ENCODE measurements around the gene BOK.

Gene BOK

DNA sequence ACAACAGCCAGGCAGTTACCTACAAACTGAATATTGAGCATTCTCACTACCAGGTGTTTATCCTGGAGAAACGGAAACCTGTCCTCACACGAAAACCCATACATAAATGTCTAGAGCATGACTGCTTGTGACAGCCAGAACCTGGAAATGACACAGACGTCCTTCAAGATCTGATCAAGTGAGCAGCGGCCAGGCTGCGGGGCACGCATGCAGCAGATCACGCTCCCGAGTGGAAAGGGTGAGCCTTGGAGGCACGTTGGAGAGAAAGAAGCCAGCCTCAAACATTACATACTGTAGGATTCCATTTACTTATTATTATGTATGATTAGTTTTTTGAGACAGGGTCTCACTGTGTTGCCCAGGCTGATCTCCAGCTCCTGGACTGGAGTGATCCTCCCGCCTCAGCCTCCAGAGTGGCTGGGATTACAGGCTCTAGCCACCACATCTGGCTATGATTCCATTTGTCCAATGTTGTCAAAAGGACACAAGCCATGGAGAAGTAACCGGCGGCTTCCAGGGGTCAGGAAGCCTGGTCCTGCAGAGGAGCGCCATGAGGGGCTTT is 27.3 kb upstream of the BOK start:
- H3K4me3 ChIP-seq (ENCODE audit: low read length): no peak overlapping the region
- H3K4me1 ChIP-seq (ENCODE audit: control insufficient read depth, insufficient read depth, low read length): no peaks in the 10 kb centered on the region
- H3K27ac ChIP-seq (ENCODE audit: low read depth, low read length): no peak overlapping the region
- no peaks in the 10 kb centered on the region for H3K27me3 ChIP-seq (ENCODE audit: control insufficient read depth, insufficient read depth, low read length)
- no peaks in the 10 kb centered on the region for H3K36me3 ChIP-seq (ENCODE audit: control insufficient read depth, insufficient read depth, low read length)
- no peak overlapping the region for H3K9ac ChIP-seq (ENCODE audit: low read length)

DNA sequence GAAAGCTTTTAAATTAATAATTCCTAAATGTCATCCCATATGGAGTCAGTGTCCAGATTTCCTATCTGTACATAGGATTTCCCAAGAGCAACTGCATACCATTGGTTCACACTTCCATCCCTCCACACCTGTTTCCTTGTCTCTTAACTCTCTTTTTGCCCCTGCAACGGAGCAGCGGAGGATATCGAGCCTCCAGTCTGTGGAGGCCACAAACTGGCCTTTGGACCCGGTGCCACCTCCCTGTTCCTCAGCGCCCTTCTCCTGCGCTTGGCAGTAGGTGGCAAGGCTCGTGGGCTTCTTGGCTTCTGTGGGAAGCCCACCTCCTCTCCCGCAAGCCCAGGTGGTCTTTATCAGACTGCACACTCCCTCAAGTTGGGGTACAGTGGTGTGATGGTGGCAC is 26.4 kb upstream of the BOK start:
- H3K4me1 ChIP-seq (ENCODE audit: control insufficient read depth, insufficient read depth, low read length): no peaks in the 10 kb centered on the region
- H3K4me3 ChIP-seq (ENCODE audit: low read length): no peak overlapping the region
- H3K9ac ChIP-seq (ENCODE audit: low read length): no peak overlapping the region
- no peaks in the 10 kb centered on the region for H3K27me3 ChIP-seq (ENCODE audit: control insufficient read depth, insufficient read depth, low read length)
- H3K27ac ChIP-seq (ENCODE audit: low read depth, low read length): no peak overlapping the region
- no peaks in the 10 kb centered on the region for H3K36me3 ChIP-seq (ENCODE audit: control insufficient read depth, insufficient read depth, low read length)

DNA sequence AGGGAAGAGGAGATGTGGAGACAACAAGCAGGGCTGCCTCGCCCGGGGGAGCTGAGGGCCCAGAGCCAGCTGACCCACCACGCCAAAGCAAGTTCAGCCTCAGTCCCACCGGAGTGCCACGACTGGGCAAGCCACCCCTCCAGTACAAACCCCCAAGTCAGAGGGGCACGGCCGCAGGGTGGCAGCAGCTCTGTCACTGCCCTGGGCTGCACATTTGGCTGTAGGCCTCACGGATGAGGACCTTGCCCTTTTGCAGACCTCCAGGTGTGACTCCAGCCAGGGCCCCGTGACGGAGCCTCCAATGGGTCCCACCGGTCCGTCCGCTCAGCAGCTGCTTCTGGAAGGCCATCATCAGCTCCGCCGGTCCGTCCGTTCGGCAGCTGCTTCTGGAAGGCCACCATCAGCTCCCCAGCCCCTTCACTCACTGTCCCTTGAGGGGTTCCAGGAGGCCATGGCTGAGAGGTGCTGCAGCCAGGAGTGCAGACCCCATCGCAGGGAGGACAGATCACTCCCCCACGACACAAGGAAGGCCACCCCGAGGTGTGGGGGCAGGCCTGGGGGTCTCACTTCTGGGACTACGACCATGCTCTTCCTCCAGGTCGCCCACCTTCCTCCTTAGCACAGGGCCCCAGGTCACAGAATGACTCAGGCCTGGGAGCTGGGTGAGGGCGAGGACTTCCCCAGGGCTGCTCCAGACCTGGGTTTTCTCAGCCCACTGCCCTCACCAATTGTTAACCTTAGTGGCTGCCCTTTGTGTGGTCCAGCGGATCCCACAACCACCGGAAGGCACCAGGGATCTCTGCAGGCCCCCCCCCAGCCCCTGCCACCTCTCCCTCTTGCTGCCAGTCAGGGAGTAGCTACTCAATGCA is 25.6 kb upstream of the BOK start:
- Histone ChIP-seq H3K4me3 (ENCODE audit: low read length) (no peak overlapping the region), H3K27ac (ENCODE audit: low read depth, low read length) (no peak overlapping the region), H3K9ac (ENCODE audit: low read length) (no peak overlapping the region), H3K4me1 (ENCODE audit: control insufficient read depth, insufficient read depth, low read length) (no peaks in the 10 kb centered on the region), H3K27me3 (ENCODE audit: control insufficient read depth, insufficient read depth, low read length) (no peaks in the 10 kb centered on the region), H3K36me3 (ENCODE audit: control insufficient read depth, insufficient read depth, low read length) (no peaks in the 10 kb centered on the region)

DNA sequence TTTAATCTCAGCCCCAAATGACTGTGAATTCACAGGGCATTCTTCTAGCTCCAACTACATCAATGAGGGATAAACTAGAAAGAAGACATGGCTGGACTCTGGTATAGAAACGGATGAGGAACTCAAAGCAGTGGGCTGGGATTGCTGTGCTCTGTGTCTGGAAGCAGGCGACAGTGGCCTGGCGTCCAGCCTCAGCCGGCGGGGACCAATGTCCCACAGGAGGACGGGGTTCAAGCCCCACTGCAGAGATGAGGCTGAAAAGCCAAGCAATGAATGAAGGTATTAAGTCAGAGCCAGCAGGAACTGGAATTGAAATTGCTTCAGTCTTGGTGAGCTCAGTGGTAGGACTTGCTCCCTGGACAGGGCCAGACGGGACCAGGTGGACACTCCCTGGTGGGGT is 24.3 kb upstream of the BOK start:
- no peaks in the 10 kb centered on the region for H3K27me3 ChIP-seq (ENCODE audit: control insufficient read depth, insufficient read depth, low read length)
- H3K36me3 ChIP-seq (ENCODE audit: control insufficient read depth, insufficient read depth, low read length): no peaks in the 10 kb centered on the region
- H3K4me3 ChIP-seq (ENCODE audit: low read length): no peak overlapping the region
- H3K9ac ChIP-seq (ENCODE audit: low read length): no peak overlapping the region
- H3K4me1 ChIP-seq (ENCODE audit: control insufficient read depth, insufficient read depth, low read length): no peaks in the 10 kb centered on the region
- H3K27ac ChIP-seq (ENCODE audit: low read depth, low read length): no peak overlapping the region

DNA sequence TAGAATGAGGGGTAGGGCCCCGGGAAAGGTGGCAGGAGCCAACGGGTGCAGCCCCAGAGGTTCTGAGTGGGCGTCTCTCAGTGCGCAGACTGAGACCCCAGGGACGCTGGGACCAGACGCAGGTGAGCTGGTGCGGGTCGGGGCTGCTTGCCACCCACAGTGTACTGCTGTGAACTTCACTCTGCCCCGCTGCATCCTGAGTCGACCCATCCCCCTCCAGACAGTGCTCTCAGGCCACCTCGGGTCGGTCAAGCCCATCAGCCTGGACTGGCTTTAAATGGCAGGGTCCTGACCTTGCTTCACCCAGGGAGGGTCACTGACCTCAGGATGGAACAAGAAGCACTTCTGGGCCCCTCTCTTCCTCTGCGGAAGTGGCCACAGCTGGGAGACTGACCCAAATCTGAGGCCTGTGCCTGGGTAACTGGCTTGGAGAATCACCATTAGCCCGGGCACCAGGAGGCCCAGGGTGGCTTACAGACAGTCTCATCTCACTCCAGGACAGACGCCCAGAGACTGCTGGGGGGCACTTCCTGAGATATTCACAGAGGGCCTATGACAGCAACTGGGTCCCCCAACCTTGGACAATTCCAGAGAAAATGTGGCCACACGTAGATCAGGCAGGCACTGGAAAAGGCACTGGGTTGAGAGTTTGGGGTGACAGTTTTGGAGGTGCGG is 23.7 kb upstream of the BOK start:
- H3K36me3 ChIP-seq (ENCODE audit: control insufficient read depth, insufficient read depth, low read length): no peaks in the 10 kb centered on the region
- H3K4me3 ChIP-seq (ENCODE audit: low read length): no peak overlapping the region
- H3K27me3 ChIP-seq (ENCODE audit: control insufficient read depth, insufficient read depth, low read length): peaks cover 4% of the 10 kb centered on the region
- H3K9ac ChIP-seq (ENCODE audit: low read length): no peak overlapping the region
- no peaks in the 10 kb centered on the region for H3K4me1 ChIP-seq (ENCODE audit: control insufficient read depth, insufficient read depth, low read length)
- no peak overlapping the region for H3K27ac ChIP-seq (ENCODE audit: low read depth, low read length)

DNA sequence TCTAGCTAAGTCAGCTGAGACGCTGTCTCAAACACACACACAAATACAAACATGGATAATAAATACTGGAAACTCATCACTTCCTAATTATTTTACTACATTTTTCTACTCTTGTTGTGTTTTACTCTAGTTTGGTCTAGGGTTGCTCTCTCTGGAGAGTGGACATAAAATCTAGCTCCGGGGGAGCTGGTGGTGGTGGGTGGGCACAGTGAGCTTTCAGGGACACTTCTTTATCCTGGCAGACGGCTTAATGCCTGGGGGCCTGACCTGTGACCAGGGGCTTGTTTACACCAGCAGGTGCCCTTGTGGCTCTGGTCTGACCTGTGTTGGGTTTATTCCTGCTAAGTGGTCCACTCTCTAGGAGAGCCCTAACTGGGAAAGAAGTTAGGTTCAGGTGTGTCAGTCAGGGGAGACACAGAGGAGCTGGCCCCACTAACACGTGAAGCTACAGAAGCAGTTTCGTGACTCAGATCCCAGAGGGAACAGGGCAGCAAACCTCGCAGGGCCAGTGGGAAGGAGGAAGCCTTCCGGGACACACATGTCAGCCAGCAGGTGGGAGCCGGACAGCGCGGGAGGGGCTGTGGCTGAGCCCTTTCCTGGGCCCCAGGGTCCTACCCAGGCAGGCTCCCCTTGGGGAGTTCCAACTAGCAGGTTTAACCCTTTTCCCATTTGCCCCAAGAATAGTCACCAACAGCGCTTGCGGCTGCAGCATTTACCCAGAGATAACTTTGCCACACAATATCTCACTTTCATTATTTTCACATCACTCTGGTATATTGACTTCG is 22.5 kb upstream of the BOK start:
- Histone ChIP-seq H3K9ac (ENCODE audit: low read length) (no peak overlapping the region), H3K4me3 (ENCODE audit: low read length) (no peak overlapping the region), H3K36me3 (ENCODE audit: control insufficient read depth, insufficient read depth, low read length) (no peaks in the 10 kb centered on the region)

DNA sequence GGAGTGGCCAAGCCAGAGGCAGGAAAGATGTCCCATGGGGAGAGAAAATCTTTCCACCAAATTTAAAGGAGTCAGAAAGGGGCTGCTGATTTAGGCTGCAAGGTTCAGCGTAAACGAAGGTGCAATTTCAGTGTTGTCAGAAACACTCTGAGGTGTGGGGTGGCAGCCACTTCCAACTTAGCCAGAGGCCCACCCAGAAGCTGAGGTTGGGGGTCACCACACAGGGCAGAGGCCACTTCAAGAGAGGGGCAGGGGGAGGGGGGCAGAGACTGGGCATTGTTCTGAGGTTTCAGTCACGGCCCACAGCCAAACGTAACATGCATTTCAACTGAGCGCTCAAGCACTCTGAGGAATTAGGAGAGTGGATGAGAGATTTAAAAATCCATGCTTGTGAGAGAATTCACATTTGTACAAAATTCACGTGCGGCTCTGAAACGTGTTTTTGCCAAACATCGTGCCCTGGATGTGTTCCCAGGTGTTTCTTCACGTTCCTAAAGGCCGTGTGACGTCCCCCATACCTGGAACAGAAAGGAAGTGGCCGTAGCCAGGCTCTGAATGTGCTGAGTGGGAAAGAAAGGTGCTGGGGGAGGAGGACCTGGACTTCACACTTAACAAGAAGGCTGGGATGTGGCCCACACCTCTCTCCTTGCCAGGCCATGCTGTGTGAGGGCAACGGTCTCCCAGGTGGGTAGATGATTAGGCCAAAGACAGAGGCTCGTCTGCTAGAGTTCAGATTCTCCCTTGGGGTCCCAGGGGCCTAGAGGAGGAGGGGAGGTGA is 19.5 kb upstream of the BOK start:
- no peak overlapping the region for H3K9ac ChIP-seq (ENCODE audit: low read length)
- no peaks in the 10 kb centered on the region for H3K36me3 ChIP-seq (ENCODE audit: control insufficient read depth, insufficient read depth, low read length)
- no peaks in the 10 kb centered on the region for H3K4me1 ChIP-seq (ENCODE audit: control insufficient read depth, insufficient read depth, low read length)
- H3K4me3 ChIP-seq (ENCODE audit: low read length): no peak overlapping the region
- peaks cover 18% of the 10 kb centered on the region for H3K27me3 ChIP-seq (ENCODE audit: control insufficient read depth, insufficient read depth, low read length)
- H3K27ac ChIP-seq (ENCODE audit: low read depth, low read length): no peak overlapping the region

More for the DNA sequence above, 22.5 kb upstream of the BOK start:
- no peak overlapping the region for H3K27ac ChIP-seq (ENCODE audit: low read depth, low read length)
- no peaks in the 10 kb centered on the region for H3K4me1 ChIP-seq (ENCODE audit: control insufficient read depth, insufficient read depth, low read length)
- peaks cover 8% of the 10 kb centered on the region for H3K27me3 ChIP-seq (ENCODE audit: control insufficient read depth, insufficient read depth, low read length)

DNA sequence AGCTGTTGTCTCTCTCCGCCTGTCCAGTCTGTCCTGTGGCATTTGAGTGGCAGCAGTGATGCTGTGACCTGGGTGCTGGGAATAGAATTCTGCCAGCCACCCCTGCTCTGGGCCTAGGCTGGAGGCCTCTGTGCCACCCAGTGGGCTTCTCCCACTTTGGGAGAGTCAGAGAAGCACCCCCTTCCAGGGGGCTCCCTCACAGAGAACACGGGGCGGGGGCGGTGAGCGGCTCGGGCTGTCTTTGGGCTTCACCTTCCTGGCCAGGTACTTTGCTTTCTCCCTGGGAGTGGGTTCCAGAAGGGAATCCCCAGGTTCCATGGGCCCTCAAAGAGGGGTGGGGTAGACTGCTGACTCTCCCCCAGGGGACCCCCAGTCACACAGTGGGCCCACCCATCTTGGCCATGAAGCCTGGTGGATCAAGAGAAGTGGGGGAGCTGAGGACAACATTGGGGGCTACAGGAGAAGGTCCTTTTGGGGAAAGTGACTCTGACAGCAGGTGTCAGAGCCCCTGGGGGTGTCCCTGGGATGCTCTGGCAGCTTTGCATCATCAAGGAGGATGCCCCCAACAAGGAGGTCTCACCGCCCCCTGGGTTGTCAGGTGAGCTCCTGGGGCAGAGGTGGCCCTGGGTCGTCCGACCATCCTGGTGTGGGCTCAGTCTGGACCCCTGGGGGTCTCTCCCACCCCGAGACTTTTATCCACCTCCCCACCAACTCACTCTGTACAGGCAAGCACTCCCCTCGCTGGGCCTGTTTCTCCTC is 18.8 kb upstream of the BOK start:
- Histone ChIP-seq H3K4me3 (ENCODE audit: low read length) (no peak overlapping the region), H3K4me1 (ENCODE audit: control insufficient read depth, insufficient read depth, low read length) (no peaks in the 10 kb centered on the region), H3K36me3 (ENCODE audit: control insufficient read depth, insufficient read depth, low read length) (no peaks in the 10 kb centered on the region), H3K27me3 (ENCODE audit: control insufficient read depth, insufficient read depth, low read length) (peaks cover 18% of the 10 kb centered on the region), H3K27ac (ENCODE audit: low read depth, low read length) (no peak overlapping the region), H3K9ac (ENCODE audit: low read length) (no peak overlapping the region)

DNA sequence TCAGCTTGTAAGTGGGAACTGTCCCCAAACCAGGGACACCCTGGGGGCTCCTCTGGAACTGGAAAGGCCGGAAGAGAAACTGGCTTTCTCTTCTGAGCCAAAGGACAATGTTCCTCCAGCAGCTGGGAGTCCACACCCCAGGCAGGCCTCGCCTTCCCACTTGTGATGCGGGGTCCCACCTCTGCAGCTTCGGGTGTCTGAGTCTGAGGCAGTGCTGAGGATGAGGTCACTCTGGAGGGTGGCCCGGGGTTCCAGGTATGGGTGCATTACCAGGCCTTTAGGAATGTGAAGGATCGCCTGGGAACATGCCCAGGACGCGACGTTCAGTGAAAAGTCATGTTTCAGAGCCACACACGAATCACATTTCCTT is 18.2 kb upstream of the BOK start:
- peak overlapping the region; percentile 19 for H3K4me3 ChIP-seq (ENCODE audit: low read length)
- no peaks in the 10 kb centered on the region for H3K36me3 ChIP-seq (ENCODE audit: control insufficient read depth, insufficient read depth, low read length)
- H3K4me1 ChIP-seq (ENCODE audit: control insufficient read depth, insufficient read depth, low read length): no peaks in the 10 kb centered on the region
- H3K9ac ChIP-seq (ENCODE audit: low read length): no peak overlapping the region
- no peak overlapping the region for H3K27ac ChIP-seq (ENCODE audit: low read depth, low read length)
- H3K27me3 ChIP-seq (ENCODE audit: control insufficient read depth, insufficient read depth, low read length): peaks cover 18% of the 10 kb centered on the region

DNA sequence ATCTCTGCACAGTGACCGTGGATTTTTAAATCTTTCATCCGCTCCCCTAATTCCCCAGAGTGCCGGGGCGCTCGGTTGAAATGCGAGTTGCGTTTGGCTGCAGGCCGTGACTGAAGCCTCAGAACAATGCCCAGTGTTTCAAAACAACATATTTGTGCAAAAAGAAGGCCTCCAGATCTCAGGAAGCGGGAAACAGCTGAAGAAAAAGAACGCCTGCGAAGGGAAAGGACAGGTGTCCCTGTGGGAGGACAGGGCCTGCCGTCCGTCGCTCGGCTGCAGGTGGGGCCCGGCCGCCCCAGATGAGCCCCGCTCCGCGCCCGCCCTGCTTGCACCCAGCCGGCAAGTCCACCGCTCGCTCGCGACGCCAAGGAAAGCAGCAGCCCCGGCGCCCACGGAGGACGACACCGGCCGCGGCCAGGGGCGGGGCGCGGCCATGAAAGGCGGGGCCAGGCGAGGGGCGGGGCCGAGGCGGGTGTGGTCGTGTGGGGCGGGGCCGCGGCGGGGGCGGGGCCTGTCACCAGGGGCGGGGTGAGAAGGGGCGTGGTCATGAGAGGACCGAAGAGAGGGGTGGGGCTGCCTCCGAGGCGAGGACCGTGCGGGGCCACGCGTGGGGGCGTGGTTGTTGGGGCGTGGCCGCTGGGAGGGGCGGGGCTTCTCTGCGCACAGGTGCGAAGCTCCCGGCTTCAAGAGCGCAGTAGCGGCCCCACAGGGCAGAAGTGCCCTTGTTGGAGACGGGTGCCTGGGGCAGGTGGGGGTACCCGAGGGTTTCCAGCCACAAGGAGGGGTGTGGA is 17.6 kb upstream of the BOK start:
- no peaks in the 10 kb centered on the region for H3K4me1 ChIP-seq (ENCODE audit: control insufficient read depth, insufficient read depth, low read length)
- H3K9ac ChIP-seq (ENCODE audit: low read length): no peak overlapping the region
- H3K27ac ChIP-seq (ENCODE audit: low read depth, low read length): no peak overlapping the region
- H3K36me3 ChIP-seq (ENCODE audit: control insufficient read depth, insufficient read depth, low read length): no peaks in the 10 kb centered on the region
- peaks cover 21% of the 10 kb centered on the region for H3K27me3 ChIP-seq (ENCODE audit: control insufficient read depth, insufficient read depth, low read length)
- H3K4me3 ChIP-seq (ENCODE audit: low read length): peak overlapping the region; percentile 44

All from rectal smooth muscle tissue (tissue), 1 donor.